Measurements from ENCODE around the gene TXLNA.

TXLNA gene

GRCh38 chr1:32182060-32182459 lies 2.6 kb downstream of the TXLNA start:
- no peak for DNase-seq

- no peak for DNase-seq
Measured at GRCh38 chr1:32184650-32185049, 5.2 kb downstream of the TXLNA start.

GRCh38 chr1:32186077-32186476 lies 6.6 kb downstream of the TXLNA start:
- DNase-seq: no peak

- no peak for DNase-seq
Measured at GRCh38 chr1:32186491-32186890, 7.0 kb downstream of the TXLNA start.

- no peak for DNase-seq
Measured at GRCh38 chr1:32187850-32188249, 8.4 kb downstream of the TXLNA start.

- DNase-seq: no peak
Measured at GRCh38 chr1:32192220-32192948, 12.9 kb downstream of the TXLNA start.

- DNase-seq: no peak
Measured at GRCh38 chr1:32194984-32195383, 15.5 kb downstream of the TXLNA start.

GRCh38 chr1:32195531-32195930 lies 16.1 kb downstream of the TXLNA start:
- no peak for DNase-seq

GRCh38 chr1:32195972-32196823 lies 16.7 kb downstream of the TXLNA start:
- peak in 1 of 56 donors; percentile 8 for DNase-seq

GRCh38 chr1:32197074-32197473 lies 17.6 kb downstream of the TXLNA start:
- no peak for DNase-seq

GRCh38 chr1:32197837-32198236 lies 18.4 kb downstream of the TXLNA start:
- DNase-seq: no peak

GRCh38 chr1:32198237-32199042 lies 19.0 kb downstream of the TXLNA start:
- no peak for DNase-seq

- no peak for DNase-seq
Measured at GRCh38 chr1:32199043-32199716, 19.7 kb downstream of the TXLNA start.

GRCh38 chr1:32199717-32200072 lies 20.2 kb downstream of the TXLNA start:
- DNase-seq: peak in 25 of 56 donors; percentile 6 to 61 (median 29)

GRCh38 chr1:32200226-32201010 lies 20.9 kb downstream of the TXLNA start, which contains the start of gene CCDC28B:
Gene CCDC28B (plus strand): TSS chr1:32200595. CDS start chr1:32201936, 1,341 bp downstream.
- DNase-seq: peak in 45 of 56 donors; percentile 21 to 82 (median 55)

- peak in 39 of 56 donors; percentile 11 to 71 (median 44) for DNase-seq
Measured at GRCh38 chr1:32201011-32201855, 21.8 kb downstream of the TXLNA start.

- no peak for DNase-seq
Measured at GRCh38 chr1:32204943-32205361, 25.5 kb downstream of the TXLNA start.

GRCh38 chr1:32205401-32206370 lies 26.2 kb downstream of the TXLNA start, which contains the start of gene IQCC:
Gene IQCC (plus strand): TSS chr1:32205671. CDS start chr1:32205682, 11 bp downstream.
- peak; percentile 29 to 90 (median 74) for DNase-seq

Data from amygdala (tissue), 56 donors.